Spleen (tissue), 11 donors: ENCODE data around the gene LMO2. TPM values are rescaled to one million over a fixed set of nuclear protein-coding genes. Genes with fewer than 3 reads are reported as not detected.
"Not testable (repeated sequence)": the region's sequence is repeated elsewhere in the genome, so short reads cannot be mapped to it uniquely, and the experiment has no call there.

Source experiments
- DNase-seq: peaks from one replicate; pipeline ENCODE4 v3.0.0-alpha.2; 2020
- H3K27ac ChIP-seq, 8 donors: fragments of 200-600 bp; sonication (generic) in 7 of 8; 1 replicate in 4 of 8; 2 replicates in 4 of 8; pipeline versions ENCODE4 v1.5.0 to v1.8.0; 2016 to 2021; ENCODE audit warnings: inconsistent platforms in 4 of 8, mild to moderate bottlenecking in 4 of 8, moderate library complexity in 1 of 8
- H3K27me3 ChIP-seq, 7 donors: fragments of 200-600 bp; sonication (generic) in 6 of 7; replicated peaks in 1 of 7; 1 replicate in 4 of 7; 2 replicates in 3 of 7; pipeline versions ENCODE4 v1.5.0 to v1.8.0; 2016 to 2021; ENCODE audit warnings: inconsistent platforms in 3 of 7, mild to moderate bottlenecking in 1 of 7
- H3K36me3 ChIP-seq, 6 donors: fragments of 200-600 bp; sonication (generic) in 5 of 6; 1 replicate in 4 of 6; 2 replicates in 2 of 6; pipeline versions ENCODE4 v1.5.0 to v1.8.0; 2016 to 2021; ENCODE audit warnings: inconsistent platforms in 2 of 6
- H3K4me1 ChIP-seq, 6 donors: fragments of 200-600 bp; sonication (generic) in 5 of 6; 1 replicate in 3 of 6; 2 replicates in 3 of 6; pipeline versions ENCODE4 v1.5.0 to v1.8.0; 2016 to 2021; ENCODE audit warnings: inconsistent platforms in 3 of 6
- H3K4me3 ChIP-seq, 8 donors: fragments of 200-600 bp; sonication (generic) in 7 of 8; 1 replicate in 4 of 8; 2 replicates in 4 of 8; pipeline versions ENCODE4 v1.5.0 to v1.8.0; 2016 to 2021; ENCODE audit warnings: inconsistent platforms in 4 of 8, mild to moderate bottlenecking in 4 of 8, moderate library complexity in 2 of 8
- H3K9me3 ChIP-seq, 8 donors: fragments of 200-600 bp; sonication (generic) in 7 of 8; 1 replicate in 4 of 8; 2 replicates in 4 of 8; pipeline versions ENCODE4 v1.5.0 to v1.8.0; 2016 to 2021; ENCODE audit warnings: inconsistent platforms in 4 of 8
- CTCF ChIP-seq, 11 experiments: fragments of 200-600 bp in 7 of 11; fragments of 450-650 bp in 4 of 11; sonication (generic) in 4 of 11; IDR thresholded peaks in 8 of 11; conservative IDR thresholded peaks in 3 of 11; 1 replicate in 7 of 11; 2 replicates in 4 of 11; pipeline versions ENCODE4 v1.4.0 to v1.8.0; 2016 to 2021; ENCODE audit warnings: antibody characterized with exemption in 11 of 11, inconsistent platforms in 4 of 11, mild to moderate bottlenecking in 1 of 11
- POLR2A ChIP-seq, 3 donors: fragments of 450-650 bp; IDR thresholded peaks; one replicate each; pipeline ENCODE4 v1.5.1; 2017; ENCODE audit warnings: antibody characterized with exemption in 3 of 3, mild to moderate bottlenecking in 1 of 3
- POLR2AphosphoS5 ChIP-seq, 3 donors: sonication (generic); formaldehyde crosslinking; IDR thresholded peaks; one replicate each; pipeline ENCODE4 v1.5.1; 2017; ENCODE audit warnings: antibody characterized with exemption in 3 of 3
- WGBS, 5 donors: extraction: QIAGEN DNeasy Blood & Tissue Kit in 3 of 5; methylation state at CpG; one replicate each; pipeline versions ENCODE4 v1.1.5 to v1.1.7; 2013 to 2018; 5-methylcytosine and 5-hydroxymethylcytosine counted together
- intact Hi-C: fragments of 100-400 bp; cut with DNase I; formaldehyde crosslinking; loops from one replicate; pipeline ENCODE4 v1.15.0; 2023; ENCODE audit warnings: low total_unique reads
- polyA plus RNA-seq, 3 donors: library from polyadenylated mRNA; stranded (reverse); fragments of 200-250 nt; gene quantifications; one replicate each; pipeline ENCODE4 v1.2.1, GENCODE V29; 2013
- total RNA-seq, 7 donors: library from RNA; depleted of rRNA in 3 of 7; stranded (reverse); fragments of >200 nt in 3 of 7; fragmentation: NEBNext Ultra II Directional in 4 of 7; extraction: Animal tissue kit (Norgen Biotek cat#: 25700) in 4 of 7; gene quantifications; one replicate each; pipeline versions ENCODE4 v1.1.0 to v1.2.1, GENCODE V29; 2016 to 2021
- donor health status: healthy with polysubstance abuse.
- donor health status: DM: no; HTN: no; CAD: no; lungs with moderate emphysema.
- donor health status: DM: no; HTN: no; CAD: no.
- donor health status: Bipolar disorder and iron deficiency.
- donor health status: healthy.
- donor health status: DM: no; HTN: no; CAD: no.
- donor health status: DM: yes; HTN: yes; CAD: no.

Gene LMO2
- total and polyA plus RNA-seq, 10 donors = 36.0 to 79.4 (median 61.5) TPM

DNA sequence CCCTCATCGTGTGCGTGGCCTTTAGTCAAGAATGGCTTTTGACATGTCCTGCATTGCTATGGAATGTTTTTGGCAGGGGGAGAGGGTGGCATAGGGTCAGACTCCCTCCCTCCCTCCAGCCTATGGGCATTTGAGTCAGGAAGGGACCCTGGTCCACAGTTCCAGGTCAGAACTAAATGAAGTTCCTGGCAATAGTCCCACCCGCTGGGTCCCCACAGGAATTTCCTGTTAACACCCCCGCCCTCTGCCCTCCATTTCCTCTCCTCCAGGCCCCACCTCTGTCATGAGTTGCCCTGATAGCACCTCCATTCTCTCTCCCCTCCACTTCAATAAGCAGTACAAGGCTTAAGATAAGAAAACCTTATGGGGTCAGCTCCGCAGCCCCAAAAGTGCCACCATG is 40.8 kb upstream of the LMO2 start:
- 37 to 54% (median 46%) methylated on average over 5 of the region's 5 CpGs for WGBS, 5 donors
- H3K36me3 ChIP-seq = no peaks in the 10 kb centered on the region
- peak overlapping the region in 6 of 8 donors; percentile 36 to 96 (median 89) for H3K27ac ChIP-seq
- peaks cover 9 to 86% (median 56%) of the 10 kb centered on the region in 6 donors for H3K4me1 ChIP-seq
- H3K27me3 ChIP-seq = no peaks in the 10 kb centered on the region
- no peak overlapping the region for H3K4me3 ChIP-seq
- H3K9me3 ChIP-seq = peaks cover 0 to 19% (median 8%) of the 10 kb centered on the region in 8 donors
- intact Hi-C loops = no loop called here
- no peak for DNase-seq
- TF ChIP-seq CTCF (IDR thresholded peaks at IDR 0.05 in 8 of 11, conservative IDR thresholded peaks at IDR 0.05 in 3 of 11) = no peak
- no peak for TF ChIP-seq POLR2A (IDR thresholded peaks at IDR 0.05)

- DNase-seq, H3K36me3 ChIP-seq, H3K27me3 ChIP-seq, intact Hi-C loops: not testable (repeated sequence)
- 91 to 92% (median 92%) methylated on average over 12 of the region's 12 CpGs for WGBS, 5 donors
- Histone ChIP-seq H3K9me3 (peaks cover 0 to 19% (median 8%) of the 10 kb centered on the region in 8 donors), H3K4me3 (peak overlapping the region in 1 of 8 donors; percentile 52), H3K27ac (peak overlapping the region; percentile 37 to 96 (median 91)), H3K4me1 (peaks cover 6 to 85% (median 50%) of the 10 kb centered on the region in 6 donors)
These were observed 40.0 kb upstream of the LMO2 start for GRCh38 chr11:33931739-33932366.

DNA sequence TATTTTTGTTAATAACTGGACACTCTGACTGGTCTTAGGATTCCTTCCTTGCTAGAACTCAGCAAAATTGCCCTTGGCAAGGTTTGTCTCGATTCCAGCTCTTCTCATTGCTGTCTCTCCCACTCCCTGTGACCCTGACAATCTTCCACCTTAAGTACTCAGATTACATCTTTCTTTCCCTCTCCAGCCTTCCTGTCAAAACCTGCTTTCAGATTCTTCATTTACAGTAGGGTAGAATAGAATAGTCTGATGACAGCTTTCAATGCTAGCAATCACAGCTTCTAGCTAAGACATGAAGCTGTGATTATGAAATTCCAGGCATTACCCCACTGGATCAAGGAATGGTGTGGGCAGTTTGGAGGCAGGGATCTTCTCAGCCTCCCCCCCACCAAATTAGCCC is 39.2 kb upstream of the LMO2 start:
- 26 to 56% (median 30%) methylated on average over 1 of the region's 1 CpG for WGBS, 5 donors
- peaks cover 4 to 85% (median 45%) of the 10 kb centered on the region in 6 donors for H3K4me1 ChIP-seq
- no peak for DNase-seq
- H3K4me3 ChIP-seq = peak overlapping the region in 1 of 8 donors; percentile 52
- H3K27ac ChIP-seq = peak overlapping the region; percentile 37 to 96 (median 91)
- H3K27me3 ChIP-seq = no peaks in the 10 kb centered on the region
- H3K9me3 ChIP-seq = peaks cover 0 to 19% (median 8%) of the 10 kb centered on the region in 8 donors
- no peaks in the 10 kb centered on the region for H3K36me3 ChIP-seq
- no peak for TF ChIP-seq CTCF (IDR thresholded peaks at IDR 0.05 in 8 of 11, conservative IDR thresholded peaks at IDR 0.05 in 3 of 11)
- intact Hi-C loops = no loop called here

- Histone ChIP-seq H3K9me3 (peaks cover 0 to 19% (median 8%) of the 10 kb centered on the region in 8 donors), H3K27me3 (no peaks in the 10 kb centered on the region), H3K36me3 (no peaks in the 10 kb centered on the region), H3K27ac (peak overlapping the region; percentile 79 to 96 (median 91)), H3K4me3 (peak overlapping the region in 1 of 8 donors; percentile 52), H3K4me1 (peaks cover 4 to 83% (median 42%) of the 10 kb centered on the region in 6 donors)
- no peak for DNase-seq
- intact Hi-C loops = no loop called here
- WGBS, 5 donors = 18 to 26% (median 23%) methylated on average over 7 of the region's 7 CpGs
- peak in 1 of 3 donors; percentile 70 for TF ChIP-seq POLR2AphosphoS5 (IDR thresholded peaks at IDR 0.05)
- TF ChIP-seq CTCF (IDR thresholded peaks at IDR 0.05 in 8 of 11, conservative IDR thresholded peaks at IDR 0.05 in 3 of 11) = no peak
- no peak for TF ChIP-seq POLR2A (IDR thresholded peaks at IDR 0.05)
These were observed 38.6 kb upstream of the LMO2 start for GRCh38 chr11:33930317-33931021.
